ENCODE data around the gene TPK1. TPM values are rescaled to one million over a fixed set of nuclear protein-coding genes. Genes with fewer than 3 reads are reported as not detected.

TPK1 gene
- total and polyA plus RNA-seq, 3 donors from 2014 or later = 10.9 to 17.2 (median 12.6) TPM

DNA sequence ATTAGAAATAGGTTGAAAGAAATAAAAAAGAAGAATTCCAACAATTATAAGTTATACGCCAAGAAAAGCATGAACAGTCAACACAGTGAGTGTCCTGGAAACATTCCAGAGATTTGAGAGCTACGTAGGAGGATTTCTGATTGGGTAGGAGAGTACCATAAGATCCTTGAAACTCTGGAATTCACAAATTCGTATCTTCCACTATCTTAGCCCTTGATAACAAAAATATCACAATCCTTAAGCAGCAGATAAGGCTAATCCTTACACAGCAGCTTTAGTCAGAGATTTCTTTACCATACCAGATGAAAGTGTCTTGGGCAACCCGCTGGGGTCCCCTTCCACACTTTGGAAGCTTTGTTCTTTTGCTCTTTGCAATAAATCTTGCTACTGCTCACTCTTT, 8.2 kb downstream of the TPK1 start:
- TF ChIP-seq, protein P1, sequence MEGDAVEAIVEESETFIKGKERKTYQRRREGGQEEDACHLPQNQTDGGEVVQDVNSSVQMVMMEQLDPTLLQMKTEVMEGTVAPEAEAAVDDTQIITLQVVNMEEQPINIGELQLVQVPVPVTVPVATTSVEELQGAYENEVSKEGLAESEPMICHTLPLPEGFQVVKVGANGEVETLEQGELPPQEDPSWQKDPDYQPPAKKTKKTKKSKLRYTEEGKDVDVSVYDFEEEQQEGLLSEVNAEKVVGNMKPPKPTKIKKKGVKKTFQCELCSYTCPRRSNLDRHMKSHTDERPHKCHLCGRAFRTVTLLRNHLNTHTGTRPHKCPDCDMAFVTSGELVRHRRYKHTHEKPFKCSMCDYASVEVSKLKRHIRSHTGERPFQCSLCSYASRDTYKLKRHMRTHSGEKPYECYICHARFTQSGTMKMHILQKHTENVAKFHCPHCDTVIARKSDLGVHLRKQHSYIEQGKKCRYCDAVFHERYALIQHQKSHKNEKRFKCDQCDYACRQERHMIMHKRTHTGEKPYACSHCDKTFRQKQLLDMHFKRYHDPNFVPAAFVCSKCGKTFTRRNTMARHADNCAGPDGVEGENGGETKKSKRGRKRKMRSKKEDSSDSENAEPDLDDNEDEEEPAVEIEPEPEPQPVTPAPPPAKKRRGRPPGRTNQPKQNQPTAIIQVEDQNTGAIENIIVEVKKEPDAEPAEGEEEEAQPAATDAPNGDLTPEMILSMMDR (IDR thresholded peaks at IDR 0.05) = no peak
- no peak for TF ChIP-seq POLR2A (IDR thresholded peaks at IDR 0.05)

DNA sequence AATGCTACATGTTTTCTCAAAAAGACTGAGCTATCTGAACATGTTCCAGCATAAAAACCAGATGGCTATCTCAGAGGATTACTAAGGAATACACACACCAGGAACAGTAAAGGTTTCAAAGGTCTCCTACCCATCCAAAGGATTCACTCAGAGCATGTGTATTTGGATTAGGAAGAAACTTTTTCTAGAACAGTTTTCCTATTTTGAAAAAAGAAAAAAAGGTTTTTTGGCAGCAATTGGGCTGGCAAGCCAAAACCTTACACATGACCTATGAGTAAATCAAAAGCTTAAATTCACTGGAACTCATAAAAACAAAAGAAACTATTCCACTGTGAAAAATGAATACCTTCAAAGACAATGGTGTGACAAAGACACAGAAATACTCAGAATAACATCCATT, 9.6 kb downstream of the TPK1 start:
- no peak overlapping the region for H3K27ac ChIP-seq
- DNase-seq = no peak

More for the DNA sequence above, 8.2 kb downstream of the TPK1 start:
- H3K36me3 ChIP-seq (ENCODE audit: low read depth, missing control alignments) = no peaks in the 10 kb centered on the region
- peaks cover 4% of the 10 kb centered on the region for H3K4me1 ChIP-seq
- H3K27ac ChIP-seq = no peak overlapping the region
- H3K27me3 ChIP-seq = no peaks in the 10 kb centered on the region
- WGBS, 2 donors = 38 to 60% methylated on average over 4 of the region's 4 CpGs
- no peak for DNase-seq
- no peak overlapping the region for H3K4me3 ChIP-seq
- intact Hi-C loops (cut with DNase I; ENCODE audit: low total_unique reads) = no loop called here
- no peaks in the 10 kb centered on the region for H3K9me3 ChIP-seq

DNA sequence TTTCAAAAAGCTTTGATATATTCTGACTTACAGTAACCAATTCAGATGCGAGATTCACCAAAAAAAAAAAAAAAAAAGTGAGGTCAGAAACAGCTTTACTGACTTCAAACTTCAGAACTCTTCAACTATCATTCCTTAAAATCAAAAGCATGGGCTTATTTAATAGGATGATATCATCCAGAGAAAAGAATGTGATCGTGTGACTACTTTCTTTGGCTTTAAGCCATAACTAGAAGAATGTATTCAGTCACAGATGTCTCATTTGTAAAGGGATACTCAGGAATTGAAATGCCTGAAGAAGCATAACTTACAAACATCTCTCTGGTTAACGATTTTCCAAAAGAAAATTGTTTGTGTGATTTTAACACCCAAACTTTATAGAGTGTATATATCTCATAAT, 11.5 kb downstream of the TPK1 start:
- intact Hi-C loops (cut with DNase I; ENCODE audit: low total_unique reads) = no loop called here
- peaks cover 4% of the 10 kb centered on the region for H3K4me1 ChIP-seq
- H3K27ac ChIP-seq = no peak overlapping the region
- no peaks in the 10 kb centered on the region for H3K9me3 ChIP-seq
- TF ChIP-seq, protein P1 (IDR thresholded peaks at IDR 0.05) = no peak
- no peak overlapping the region for H3K4me3 ChIP-seq
- H3K27me3 ChIP-seq = no peaks in the 10 kb centered on the region
- 61 to 62% methylated on average over 3 of the region's 3 CpGs for WGBS, 2 donors
- no peak for DNase-seq
- no peaks in the 10 kb centered on the region for H3K36me3 ChIP-seq (ENCODE audit: low read depth, missing control alignments)

More for the DNA sequence above, 9.6 kb downstream of the TPK1 start:
- intact Hi-C loops (cut with DNase I; ENCODE audit: low total_unique reads) = no loop called here
- Histone ChIP-seq H3K36me3 (ENCODE audit: low read depth, missing control alignments) (no peaks in the 10 kb centered on the region), H3K4me3 (no peak overlapping the region), H3K4me1 (peaks cover 4% of the 10 kb centered on the region), H3K27me3 (no peaks in the 10 kb centered on the region), H3K9me3 (no peaks in the 10 kb centered on the region)
- TF ChIP-seq, protein P1 (IDR thresholded peaks at IDR 0.05) = no peak
- TF ChIP-seq POLR2A (IDR thresholded peaks at IDR 0.05) = no peak

DNA sequence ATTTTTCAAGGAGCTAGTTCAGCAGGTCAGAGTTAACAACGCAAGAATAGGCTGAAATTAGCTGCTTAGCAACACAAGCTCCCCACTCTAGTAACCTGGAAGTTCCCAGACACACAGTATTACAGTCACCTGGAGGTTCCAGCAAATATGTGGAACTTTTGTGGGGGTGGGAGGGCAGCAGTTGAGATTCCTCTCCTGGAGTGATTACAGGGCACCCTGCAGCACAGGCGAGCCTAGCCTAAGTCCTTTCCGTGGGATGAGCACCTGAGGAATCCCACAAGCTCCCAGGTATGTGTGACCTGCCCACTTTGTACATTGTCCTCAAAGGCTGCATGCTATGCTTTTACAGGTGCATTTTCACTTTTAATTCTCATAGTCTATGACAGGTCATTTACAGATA, 13.6 kb downstream of the TPK1 start:
- Histone ChIP-seq H3K27me3 (no peaks in the 10 kb centered on the region), H3K9me3 (no peaks in the 10 kb centered on the region), H3K4me3 (no peak overlapping the region), H3K4me1 (no peaks in the 10 kb centered on the region), H3K27ac (no peak overlapping the region), H3K36me3 (ENCODE audit: low read depth, missing control alignments) (no peaks in the 10 kb centered on the region)
- no peak for DNase-seq
- intact Hi-C loops (cut with DNase I; ENCODE audit: low total_unique reads) = no loop called here
- 82 to 85% methylated on average over 3 of the region's 3 CpGs for WGBS, 2 donors
- TF ChIP-seq, protein P1 (IDR thresholded peaks at IDR 0.05) = no peak
- TF ChIP-seq POLR2A (IDR thresholded peaks at IDR 0.05) = no peak

DNA sequence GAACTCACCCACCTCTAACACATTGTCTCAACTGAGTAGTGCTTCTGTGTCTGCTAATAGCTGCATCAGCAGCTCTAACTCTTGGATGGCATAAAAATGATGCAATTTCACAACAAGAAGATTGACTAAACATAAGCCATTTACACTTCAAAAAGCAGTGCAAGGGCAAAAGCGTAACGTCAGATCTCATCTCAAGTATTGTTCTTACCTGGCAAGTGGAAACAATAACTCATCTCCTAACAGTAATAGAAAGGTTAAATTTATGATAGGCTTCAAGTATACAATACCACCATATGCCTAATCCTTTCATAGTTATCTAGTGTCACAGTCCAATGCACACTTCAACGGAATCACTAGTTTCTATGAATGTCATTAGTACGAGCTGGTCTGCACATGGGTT, 14.8 kb downstream of the TPK1 start:
- Histone ChIP-seq H3K4me1 (no peaks in the 10 kb centered on the region), H3K36me3 (ENCODE audit: low read depth, missing control alignments) (no peaks in the 10 kb centered on the region), H3K4me3 (no peak overlapping the region), H3K27me3 (no peaks in the 10 kb centered on the region), H3K27ac (no peak overlapping the region), H3K9me3 (no peaks in the 10 kb centered on the region)
- WGBS, 2 donors = 87% methylated on average over 4 of the region's 4 CpGs
- DNase-seq = no peak
- no peak for TF ChIP-seq POLR2A (IDR thresholded peaks at IDR 0.05)
- TF ChIP-seq, protein P1 (IDR thresholded peaks at IDR 0.05) = no peak
- intact Hi-C loops (cut with DNase I; ENCODE audit: low total_unique reads) = no loop called here
